D721Med (cell line): ENCODE results near the gene CSAD.
A peak's percentile ranks its signal among the peaks of the same experiment; 100 is the strongest.

ENCODE experiments used
- DNase-seq: peaks from one replicate; pipeline ENCODE4 v3.0.0; 2011; ENCODE audit warnings: low spot score; ENCODE audit not compliant: insufficient read length
- FAIRE-seq: peaks from 2 replicates; lab custom pipeline; 2011; peaks lifted over from hg19 to GRCh38; lab: Jason Lieb, UNC
- TF ChIP-seq, protein P1 (sequence below): IDR thresholded peaks from 2 replicates; pipeline ENCODE4 v1.5.1; 2012; ENCODE audit warnings: mild to moderate bottlenecking, control low read depth; ENCODE audit not compliant: insufficient read depth; ENCODE audit errors: missing control alignments

CSAD gene

DNA sequence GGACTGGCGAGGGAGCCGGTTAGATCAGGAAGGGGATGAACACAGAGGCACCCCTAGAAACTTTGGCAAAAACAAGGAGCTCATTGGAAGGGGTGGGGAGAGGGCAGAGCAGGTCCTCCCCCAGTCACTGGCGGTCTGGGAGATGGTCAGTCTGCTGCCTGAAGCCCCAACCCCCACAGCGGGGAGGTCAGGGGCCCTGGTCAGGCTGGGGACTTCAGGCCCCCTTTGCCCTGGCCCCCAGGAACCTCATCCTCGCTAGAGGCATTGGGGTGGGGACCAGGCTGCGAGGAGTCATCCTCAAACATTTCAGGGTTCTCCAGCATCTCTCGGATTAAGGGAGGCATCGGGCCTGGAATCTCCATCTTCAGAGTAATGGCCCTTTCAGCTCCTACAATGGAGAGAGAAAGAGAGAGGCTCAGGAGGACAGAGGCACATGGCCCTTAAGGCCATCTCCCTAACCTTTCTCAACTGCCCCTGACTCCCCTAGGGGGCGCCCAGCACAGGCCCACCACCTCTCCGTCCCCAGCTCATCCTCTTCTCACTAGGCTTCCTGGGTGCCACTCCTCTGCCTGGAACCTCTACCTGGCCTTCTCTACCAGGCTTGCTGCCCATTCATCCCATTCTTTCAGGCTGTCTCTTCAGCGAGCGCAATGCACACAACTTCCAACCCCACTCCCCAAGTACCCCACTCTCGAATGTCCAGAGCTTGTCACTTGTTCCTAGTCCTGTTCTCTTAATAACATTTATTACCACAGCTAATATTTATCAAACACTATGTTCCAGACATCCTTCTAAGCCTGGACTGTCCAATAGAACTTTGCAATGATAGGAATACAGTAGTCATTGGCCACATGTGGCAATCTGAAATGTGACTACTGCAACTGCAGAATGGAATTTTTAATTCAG is 31.0 kb upstream of the CSAD start:
- FAIRE-seq (no peak), DNase-seq (no peak)
- TF ChIP-seq, protein P1, sequence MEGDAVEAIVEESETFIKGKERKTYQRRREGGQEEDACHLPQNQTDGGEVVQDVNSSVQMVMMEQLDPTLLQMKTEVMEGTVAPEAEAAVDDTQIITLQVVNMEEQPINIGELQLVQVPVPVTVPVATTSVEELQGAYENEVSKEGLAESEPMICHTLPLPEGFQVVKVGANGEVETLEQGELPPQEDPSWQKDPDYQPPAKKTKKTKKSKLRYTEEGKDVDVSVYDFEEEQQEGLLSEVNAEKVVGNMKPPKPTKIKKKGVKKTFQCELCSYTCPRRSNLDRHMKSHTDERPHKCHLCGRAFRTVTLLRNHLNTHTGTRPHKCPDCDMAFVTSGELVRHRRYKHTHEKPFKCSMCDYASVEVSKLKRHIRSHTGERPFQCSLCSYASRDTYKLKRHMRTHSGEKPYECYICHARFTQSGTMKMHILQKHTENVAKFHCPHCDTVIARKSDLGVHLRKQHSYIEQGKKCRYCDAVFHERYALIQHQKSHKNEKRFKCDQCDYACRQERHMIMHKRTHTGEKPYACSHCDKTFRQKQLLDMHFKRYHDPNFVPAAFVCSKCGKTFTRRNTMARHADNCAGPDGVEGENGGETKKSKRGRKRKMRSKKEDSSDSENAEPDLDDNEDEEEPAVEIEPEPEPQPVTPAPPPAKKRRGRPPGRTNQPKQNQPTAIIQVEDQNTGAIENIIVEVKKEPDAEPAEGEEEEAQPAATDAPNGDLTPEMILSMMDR: peak; percentile 34

DNA sequence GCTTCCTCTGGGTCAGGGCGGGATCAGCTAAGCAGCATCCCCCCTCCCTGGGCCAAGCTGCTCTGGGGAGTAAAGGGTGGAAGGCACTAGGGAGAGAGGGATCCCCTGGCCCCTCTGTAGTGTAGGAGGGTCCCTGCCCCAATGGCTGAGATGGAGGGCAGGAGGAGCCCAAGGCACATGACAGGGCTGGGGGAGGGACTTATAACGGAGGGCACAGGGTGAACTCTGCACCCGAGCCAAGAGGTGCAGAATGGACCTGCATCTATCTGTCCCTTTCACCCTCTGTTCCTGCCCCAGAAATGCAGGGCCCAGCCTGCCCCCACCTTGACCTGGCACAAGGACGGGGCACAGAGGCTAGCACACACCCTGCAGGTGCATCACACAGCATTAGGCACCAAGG is 30.1 kb upstream of the CSAD start:
- TF ChIP-seq, protein P1: no peak
- DNase-seq (no peak), FAIRE-seq (no peak)

DNA sequence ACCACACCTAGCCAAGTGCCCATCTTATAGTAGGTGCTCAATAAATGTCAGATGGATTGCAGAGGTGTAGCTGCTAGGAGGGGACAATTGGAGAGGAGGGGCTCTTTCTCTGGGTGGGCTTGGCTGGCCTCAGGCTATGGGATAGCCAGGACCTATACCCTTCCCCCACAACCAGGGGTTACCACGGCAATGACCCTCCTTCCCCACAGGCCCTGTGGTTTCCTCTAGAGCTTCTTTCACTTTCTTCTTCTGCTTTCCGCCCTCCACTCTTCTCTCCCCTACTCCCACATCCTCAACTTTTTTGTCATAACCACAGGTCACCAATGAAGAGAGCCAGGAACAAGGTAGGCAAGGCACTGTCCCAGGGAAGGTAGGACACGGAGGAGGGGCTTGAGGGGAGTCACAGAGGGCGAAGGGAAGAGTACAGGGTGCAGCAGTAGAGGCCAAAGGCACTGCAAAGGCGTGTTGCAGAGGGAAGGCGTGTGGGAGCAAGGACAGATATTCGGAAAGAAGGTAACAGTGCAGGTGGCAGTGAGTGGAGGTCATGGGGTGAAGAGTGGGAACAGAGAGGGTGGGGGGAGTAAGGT is 28.2 kb upstream of the CSAD start:
- no peak for DNase-seq
- FAIRE-seq: no peak
- TF ChIP-seq, protein P1: no peak

DNA sequence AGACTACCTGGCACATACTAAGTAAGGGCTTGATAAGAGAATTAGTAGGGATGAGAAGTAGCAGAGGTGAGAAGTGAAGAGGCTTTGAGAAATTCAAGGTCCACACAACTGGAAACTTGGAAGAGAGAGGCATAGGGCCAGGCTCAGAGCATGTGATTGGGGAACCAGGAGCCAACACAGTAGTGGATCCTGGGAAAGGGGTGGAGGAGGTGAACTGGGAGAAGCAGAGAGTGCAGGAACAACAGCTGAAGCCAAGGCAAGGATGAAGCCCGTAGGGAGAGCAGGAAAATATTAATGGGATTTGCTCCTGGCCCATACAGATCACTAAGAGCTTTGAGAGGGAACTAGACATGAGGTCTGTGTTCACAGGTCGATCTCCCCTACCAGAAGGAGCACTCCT is 27.7 kb upstream of the CSAD start:
- TF ChIP-seq, protein P1: no peak

DNA sequence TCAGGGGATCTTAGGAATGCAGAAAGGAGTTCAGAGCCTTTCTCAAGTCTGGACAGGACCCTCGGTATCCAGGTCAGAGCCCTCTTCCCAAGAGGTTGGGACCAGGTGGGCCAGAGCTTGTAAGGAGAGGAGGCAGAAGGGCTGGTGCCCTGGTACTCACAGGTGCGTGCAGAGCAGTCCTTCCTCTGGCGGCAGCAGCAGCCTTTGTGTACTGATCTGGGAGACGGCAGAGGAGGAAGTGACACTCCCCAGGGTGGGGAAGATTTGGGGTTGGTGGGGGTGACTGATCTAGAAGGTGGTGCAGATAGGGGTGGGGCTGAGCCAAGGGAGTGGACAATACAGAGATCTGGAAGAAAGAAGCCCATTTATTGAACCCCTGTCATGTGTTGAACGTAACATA is 26.3 kb upstream of the CSAD start, which contains the start of gene ITGB7:
TSS of gene ITGB7 (minus strand) at position 210 of the 400 bp plus-strand sequence. CDS start 6,808 bp downstream, outside the sequence.
- FAIRE-seq (no peak), DNase-seq (no peak)
- TF ChIP-seq, protein P1: no peak

More for the DNA sequence above, 27.7 kb upstream of the CSAD start:
- no peak for DNase-seq
- no peak for FAIRE-seq

DNA sequence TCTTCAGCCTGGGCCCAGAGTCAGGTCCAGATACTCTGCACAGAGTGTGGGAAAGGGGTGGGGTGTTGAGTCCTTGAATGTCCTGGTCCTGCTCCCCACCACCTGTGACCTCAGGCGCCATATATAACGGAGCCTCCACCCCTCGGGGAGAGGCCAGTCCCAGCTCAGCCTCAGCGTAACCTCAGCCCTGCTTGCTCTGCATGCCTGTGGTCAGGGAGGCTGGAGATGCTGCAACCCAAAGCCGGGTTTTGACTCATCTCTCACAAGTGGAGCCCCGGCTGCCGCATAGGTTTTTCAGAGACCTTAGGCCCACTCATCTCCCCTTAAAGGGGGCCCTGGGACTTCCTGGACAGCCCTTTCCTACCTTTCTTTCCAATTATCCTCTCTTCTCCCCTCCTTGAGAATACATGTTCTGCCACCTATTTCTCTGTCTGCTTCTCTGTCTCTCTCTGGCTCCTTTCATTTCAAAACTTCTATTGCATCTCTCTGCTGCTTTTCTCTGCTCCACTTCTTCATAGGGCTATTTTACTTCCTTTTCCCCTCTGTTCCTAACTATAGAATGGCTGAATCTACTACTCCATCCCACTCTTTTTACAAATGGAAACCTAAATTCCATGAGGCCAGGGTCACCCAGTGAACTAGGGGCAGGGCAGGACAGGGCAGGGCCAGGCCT is 25.2 kb upstream of the CSAD start:
- no peak for FAIRE-seq
- TF ChIP-seq, protein P1: no peak
- DNase-seq: no peak
